ENCODE data around the gene PHRF1.

Gene PHRF1

DNA sequence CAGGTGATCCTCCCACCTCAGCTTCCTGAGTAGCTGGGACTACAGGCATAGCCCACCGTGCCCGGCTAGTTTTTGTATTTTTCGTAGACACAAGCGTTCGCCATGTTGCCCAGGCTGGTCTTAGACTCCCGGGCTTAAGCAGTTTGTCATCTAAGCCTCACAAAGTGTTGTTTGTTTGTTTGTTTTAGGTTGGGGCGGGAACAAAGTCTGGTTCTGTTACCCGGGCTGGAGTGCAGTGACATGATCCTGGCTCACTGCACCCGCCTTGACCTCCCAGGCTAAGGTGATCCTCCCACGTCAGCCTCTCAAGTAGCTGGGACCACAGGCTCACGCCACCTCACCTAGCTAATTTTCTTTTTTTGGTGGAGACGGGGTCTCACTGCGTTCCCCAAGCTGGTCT, 26.9 kb downstream of the PHRF1 start:
- DNase-seq: no peak

DNA sequence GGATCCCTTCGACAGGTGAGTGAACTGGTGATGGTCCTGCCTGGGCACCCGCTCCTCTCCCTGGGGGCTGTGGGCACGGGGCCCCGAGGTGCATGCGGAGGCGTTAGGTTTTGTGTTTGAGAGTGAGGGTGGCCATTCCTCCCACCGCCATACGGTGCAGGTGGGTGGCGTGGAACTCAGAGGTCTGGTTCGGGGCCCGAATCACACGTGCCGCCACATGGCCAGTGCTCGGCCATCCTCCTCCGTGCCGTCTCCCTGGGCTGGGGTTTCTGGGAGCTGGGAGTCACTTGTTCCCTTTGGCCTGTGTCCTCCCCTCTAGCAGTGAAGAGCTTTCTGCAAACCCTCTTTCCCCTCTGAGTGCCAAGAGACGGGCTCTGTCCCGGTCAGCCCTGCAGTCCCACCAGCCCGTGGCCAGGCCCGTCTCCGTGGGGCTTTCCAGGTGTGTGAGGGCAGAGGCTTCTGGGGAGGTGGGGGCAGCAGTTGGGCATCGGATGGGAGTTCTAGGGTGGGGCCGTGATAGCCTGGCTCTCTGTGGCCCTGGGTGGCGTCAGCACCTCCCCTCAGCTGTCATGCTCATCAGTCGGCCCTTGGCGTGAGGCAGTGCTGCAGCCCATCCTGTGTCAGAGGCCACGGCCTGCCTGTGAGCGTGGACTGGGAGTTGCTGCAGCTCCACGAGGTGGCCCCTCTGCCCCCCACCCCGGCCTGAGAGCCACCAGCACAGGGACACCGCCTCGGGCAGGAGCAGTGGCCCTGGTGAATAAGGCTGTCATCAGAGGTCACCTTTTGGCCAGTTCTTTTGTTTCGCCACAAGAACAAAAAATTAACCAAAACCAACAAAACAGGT, 29.2 kb downstream of the PHRF1 start:
- no peak for DNase-seq

DNA sequence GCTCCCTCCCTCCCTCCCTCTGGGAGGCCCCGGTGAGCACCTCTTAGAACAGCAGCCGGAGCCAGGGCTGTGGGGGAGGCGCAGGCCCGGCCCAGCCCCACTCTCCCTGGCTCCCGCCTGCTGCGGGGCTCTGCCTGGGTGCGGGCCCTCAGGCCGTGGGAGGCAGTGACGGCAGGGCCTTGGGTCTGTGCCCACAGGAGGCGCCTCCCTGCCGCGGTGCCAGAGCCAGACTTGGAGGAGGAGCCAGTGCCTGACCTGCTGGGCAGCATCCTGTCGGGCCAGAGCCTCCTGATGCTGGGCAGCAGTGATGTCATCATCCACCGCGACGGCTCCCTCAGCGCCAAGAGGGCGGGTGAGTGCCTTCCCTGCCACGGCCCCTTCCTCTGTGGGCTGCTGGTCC, 30.0 kb downstream of the PHRF1 start:
- DNase-seq: no peak

DNA sequence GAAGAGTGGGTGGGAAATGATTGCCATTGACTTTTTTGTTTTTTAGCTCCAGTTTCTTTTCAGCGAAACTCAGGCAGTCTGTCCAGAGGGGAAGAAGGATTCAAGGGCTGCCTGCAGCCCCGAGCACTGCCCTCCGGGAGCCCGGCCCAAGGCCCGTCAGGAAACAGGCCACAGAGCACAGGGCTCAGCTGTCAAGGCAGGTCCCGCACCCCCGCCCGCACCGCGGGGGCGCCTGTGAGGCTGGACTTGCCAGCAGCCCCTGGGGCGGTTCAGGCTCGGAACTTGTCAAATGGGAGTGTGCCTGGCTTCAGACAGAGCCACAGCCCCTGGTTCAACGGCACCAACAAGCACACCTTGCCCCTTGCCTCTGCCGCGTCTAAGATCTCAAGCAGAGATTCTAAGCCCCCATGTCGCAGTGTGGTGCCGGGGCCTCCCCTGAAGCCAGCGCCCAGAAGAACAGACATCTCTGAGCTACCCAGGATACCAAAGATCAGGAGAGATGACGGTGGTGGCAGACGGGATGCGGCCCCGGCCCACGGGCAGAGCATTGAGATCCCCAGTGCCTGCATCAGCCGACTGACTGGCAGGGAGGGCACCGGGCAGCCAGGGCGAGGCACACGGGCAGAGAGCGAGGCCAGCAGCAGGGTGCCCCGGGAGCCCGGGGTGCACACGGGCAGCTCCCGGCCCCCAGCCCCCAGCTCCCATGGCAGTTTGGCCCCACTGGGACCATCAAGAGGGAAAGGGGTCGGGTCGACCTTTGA, 30.9 kb downstream of the PHRF1 start:
- DNase-seq: no peak

DNA sequence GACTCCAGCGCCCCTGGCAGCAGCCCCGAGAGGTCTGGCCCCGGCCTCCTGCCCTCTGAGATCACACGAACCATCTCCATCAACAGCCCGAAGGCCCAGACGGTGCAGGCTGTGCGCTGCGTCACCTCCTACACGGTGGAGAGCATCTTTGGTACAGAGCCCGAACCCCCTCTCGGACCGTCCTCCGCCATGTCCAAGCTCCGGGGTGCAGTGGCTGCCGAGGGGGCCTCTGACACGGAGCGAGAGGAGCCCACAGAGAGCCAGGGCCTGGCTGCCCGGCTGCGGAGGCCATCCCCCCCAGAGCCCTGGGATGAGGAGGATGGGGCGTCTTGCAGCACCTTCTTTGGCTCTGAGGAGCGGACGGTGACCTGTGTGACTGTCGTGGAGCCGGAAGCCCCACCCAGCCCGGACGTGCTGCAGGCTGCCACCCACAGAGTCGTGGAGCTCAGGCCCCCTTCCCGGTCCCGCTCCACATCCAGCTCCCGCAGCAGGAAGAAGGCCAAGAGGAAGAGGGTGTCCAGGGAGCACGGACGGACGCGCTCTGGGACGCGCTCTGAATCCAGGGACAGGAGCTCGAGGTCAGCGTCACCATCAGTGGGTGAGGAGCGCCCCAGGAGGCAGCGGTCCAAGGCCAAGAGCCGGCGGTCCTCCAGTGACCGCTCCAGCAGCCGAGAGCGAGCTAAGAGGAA, 31.8 kb downstream of the PHRF1 start:
- no peak for DNase-seq

DNA sequence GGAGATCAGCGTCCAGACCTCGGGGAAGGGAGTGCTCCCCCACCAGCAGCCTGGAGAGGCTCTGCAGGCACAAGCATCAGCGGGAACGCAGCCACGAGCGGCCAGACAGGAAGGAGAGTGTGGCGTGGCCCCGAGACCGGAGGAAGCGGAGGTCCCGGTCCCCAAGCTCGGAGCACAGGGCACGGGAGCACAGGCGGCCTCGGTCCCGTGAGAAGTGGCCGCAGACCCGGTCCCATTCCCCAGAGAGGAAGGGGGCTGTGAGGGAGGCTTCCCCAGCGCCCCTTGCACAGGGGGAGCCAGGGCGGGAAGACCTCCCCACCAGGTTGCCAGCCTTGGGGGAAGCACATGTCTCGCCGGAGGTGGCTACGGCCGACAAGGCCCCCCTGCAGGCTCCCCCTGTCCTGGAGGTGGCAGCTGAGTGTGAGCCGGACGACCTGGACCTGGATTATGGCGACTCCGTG, 32.6 kb downstream of the PHRF1 start:
- DNase-seq: no peak

DNA sequence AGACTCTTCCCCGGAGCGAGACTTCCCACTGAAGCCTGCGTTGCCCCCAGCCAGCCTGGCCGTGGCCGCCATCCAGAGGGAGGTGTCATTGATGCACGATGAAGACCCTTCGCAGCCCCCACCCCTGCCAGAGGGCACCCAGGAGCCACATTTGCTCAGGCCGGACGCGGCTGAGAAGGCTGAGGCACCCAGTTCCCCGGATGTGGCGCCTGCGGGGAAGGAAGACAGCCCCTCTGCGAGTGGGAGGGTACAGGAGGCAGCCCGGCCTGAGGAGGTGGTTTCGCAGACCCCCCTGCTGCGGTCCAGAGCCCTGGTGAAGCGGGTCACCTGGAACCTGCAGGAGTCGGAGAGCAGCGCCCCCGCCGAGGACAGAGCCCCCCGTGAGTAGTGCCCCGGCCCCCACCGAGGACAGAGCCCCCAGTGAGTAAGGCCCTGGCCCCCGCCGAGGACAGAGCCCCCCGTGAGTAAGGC, 33.1 kb downstream of the PHRF1 start:
- DNase-seq: no peak

DNA sequence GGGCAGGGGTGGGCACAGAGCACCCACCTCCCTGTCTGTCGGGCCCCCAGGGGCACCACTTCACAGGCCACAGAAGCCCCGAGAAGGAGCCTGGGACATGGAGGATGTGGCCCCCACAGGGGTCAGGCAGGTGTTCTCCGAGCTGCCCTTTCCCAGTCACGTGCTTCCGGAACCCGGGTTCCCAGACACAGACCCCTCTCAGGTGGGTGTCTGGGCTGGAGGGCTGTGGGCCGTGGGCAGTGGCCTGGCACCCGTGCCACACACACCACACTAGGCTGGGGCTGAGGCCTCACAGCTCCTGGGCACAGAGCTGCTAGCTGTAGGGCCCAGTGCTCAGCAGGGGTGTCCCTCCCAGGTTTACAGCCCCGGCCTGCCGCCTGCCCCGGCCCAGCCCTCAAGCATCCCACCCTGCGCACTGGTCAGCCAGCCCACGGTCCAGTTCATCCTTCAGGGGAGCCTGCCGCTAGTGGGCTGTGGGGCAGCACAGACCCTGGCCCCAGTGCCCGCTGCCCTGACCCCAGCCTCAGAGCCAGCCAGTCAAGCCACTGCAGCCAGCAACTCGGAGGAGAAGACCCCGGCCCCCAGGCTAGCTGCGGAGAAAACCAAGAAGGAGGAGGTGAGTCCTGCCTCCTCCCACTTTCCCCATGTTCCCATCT, 34.0 kb downstream of the PHRF1 start:
- no peak for DNase-seq

DNA sequence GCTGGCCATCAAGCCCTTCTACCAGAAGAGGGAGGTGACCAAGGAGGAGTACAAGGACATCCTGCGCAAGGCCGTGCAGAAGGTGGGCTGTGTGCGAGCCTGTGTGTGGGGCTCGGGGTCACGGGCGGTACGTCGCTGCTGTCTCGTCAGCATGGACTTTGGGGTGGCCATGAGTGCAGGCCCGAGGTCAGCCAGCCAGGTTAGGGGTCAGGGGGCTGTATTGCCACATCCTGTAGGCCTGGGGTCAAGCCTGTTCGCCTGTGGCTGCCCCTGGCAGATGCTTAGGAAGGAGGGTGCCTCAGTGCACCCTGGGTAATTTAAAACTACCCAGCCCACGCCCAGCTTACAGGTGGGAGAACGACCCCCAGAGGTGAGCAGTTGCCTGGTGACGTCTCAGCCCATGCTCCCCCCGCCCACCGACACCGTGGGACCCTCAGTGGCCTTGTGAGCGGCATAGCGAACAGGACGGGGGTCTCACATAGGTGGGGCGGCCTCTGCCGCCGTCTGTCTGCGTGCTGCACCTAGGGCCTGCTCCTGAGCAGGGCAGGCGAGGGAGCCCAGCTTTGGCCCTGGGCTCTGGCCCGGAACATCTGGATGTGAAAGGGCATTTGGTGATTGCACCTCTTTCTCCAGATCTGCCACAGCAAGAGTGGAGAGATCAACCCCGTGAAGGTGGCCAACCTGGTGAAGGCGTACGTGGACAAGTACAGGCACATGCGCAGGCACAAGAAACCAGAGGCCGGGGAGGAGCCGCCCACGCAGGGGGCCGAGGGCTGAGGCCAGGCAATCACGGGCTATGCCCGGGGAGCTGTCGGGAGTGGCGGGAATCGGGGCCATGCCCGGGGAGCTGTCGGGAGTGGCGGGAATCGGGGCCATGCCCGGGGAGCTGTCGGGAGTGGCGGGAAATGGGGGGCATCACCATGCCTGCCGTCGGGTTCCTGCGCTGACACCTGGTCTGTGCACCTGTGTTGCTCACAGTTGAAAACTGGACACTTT, 35.0 kb downstream of the PHRF1 start:
- DNase-seq: no peak

DNA sequence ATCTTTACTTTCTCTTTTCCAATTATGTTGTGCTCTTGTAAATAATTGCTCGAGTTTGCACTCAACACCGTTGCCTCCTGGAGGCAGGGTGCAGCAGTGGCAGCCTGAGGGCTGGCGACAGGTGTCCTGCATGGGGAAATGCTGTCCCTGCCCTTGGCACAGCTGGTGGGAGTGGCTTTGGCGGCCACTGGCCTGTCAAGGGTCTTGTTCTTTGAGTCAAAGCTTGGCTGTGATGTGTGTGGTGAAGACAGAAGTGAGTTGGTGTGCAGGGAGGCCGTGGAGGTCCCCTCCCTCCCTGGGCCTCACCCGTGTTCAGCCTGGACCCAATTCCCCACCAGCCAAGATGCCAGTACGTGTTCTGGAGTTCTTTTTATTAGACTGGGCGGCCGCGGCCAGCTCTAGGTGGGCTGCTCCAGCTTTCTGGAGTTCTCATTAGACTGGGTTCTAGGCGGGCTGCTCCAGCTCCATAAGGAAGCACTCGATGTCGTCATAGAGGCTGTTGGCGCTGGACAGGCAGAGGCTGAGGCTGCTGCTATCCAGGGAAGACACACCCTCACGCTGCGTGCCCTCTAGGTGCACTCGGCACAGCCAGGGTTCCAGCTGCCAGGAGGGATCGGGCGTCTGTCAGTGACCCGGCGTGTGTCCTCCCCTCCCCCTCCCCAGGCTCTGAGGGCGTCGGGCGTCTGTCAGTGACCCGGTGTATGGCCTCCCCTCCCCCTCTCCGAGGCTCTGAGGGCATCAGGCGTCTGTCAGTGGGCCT, 36.1 kb downstream of the PHRF1 start:
- peak; percentile 38 for DNase-seq

DNA sequence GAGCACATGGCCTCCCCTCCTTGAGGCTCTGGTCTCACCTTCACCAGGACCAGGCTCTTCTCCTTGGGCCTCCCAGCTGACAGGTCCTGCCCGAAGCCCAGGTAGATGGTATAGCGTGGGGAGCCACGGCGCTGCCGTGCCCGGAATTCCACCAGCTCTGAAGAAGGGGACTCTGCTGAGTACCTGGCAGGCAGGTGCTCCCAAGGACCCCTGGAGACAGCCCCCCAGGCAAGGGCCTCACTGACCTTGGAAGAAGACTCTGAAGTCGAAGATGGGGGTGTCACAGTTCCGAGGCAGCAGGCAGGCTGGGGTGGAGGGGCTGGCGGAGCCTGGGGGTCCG, 36.7 kb downstream of the PHRF1 start:
- DNase-seq: no peak

DNA sequence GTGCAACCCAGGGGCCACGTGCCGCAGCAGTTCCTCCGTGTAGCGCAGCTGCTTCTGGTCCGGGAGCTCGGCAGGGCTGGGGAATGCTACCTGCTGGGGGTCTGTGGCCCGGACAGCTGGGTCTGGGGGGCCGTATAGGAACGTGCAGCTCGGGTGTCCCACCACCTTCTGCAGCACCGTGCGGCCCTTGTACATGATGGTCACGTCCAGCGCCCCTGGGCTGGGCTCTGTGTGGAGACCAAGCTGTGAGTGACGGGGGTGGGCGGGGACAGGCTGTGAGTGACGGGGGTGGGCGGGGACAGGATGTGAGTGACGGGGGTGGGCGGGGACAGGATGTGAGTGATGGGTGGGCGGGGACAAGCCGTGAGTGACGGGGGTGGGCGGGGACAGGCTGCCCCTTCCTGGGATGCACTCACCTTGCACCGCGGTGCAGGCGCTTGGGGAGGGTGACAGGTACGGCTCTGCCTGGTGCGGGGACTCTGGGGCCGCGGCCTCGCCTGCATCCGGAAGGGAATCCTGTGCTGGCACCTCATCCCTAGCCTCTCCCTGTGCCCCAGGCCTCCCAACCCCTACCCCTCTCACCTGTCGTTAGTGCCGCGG, 37.2 kb downstream of the PHRF1 start:
- peak; percentile 81 for DNase-seq

DNA sequence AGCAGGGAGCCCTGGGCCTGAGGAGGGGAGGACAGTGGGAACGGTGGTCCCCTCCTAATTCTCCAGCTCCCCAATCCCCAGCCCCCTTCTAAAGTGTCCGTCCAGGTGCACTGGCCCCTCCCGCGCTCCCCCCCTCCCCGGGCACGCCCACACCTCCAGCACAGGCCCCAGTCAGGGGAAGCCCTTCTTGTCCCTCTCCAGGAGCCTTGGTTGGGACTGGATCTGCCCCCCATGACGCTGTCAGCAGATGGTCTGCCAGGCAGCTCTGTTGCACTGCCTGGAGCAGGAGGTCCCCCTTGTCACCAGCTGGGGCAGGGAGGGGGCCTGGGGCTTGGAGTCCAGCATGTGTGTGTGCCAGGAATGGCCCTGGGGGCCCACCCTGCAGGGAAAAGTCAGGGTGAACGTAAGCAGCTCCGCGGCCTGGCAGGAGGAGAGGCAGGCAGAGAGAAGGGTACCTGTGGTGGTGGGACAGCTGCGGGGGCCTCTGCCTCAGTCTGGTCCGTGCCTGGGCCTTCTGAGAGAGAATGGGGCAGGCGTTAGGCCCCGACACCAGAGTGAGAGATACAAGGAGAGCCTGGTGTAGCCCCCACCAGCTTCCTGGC, 37.9 kb downstream of the PHRF1 start:
- no peak for DNase-seq

DNA sequence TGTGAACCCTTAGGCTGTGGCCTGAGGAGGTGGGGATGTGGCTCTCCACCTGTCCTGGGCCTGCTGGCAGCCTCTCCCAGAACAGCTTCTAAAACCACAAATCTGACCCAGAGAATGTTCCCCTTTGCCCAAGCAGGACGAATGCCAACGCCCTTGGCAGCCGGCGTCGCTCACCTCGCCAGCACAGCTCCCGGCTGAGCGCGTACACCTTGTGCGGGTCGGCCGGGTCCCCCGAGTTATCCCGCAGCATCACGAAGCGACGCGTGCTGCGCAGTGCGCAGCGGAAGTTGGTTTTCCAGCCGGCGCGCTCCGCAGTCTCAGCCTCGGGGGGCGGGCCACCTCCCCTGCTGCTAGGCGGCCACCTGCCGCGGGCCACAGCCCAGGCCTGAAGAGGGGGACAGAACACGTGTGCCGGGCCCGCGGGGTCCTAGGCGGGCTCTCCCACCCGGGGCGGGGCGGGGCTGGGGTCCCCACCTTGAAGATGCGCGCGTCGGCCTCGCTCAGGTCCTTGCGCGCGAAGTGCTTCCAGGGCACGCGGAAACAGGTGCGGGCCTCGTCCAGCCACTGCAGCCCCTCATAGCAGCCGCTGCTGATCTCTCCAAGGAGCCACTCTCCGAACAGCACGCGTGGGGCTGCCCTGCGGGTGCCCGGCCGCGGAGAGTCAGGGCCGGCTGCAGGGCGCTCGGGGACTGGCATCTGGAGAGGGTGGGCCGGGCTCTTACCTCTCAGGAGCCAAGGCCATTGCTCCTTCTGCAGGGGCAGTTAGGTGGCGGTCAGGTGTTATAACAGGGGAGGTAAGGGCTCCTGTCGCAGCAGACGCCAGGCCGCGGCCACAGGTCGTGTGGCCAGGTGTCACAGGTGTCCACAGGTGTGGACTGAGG, 38.6 kb downstream of the PHRF1 start:
- no peak for DNase-seq

DNA sequence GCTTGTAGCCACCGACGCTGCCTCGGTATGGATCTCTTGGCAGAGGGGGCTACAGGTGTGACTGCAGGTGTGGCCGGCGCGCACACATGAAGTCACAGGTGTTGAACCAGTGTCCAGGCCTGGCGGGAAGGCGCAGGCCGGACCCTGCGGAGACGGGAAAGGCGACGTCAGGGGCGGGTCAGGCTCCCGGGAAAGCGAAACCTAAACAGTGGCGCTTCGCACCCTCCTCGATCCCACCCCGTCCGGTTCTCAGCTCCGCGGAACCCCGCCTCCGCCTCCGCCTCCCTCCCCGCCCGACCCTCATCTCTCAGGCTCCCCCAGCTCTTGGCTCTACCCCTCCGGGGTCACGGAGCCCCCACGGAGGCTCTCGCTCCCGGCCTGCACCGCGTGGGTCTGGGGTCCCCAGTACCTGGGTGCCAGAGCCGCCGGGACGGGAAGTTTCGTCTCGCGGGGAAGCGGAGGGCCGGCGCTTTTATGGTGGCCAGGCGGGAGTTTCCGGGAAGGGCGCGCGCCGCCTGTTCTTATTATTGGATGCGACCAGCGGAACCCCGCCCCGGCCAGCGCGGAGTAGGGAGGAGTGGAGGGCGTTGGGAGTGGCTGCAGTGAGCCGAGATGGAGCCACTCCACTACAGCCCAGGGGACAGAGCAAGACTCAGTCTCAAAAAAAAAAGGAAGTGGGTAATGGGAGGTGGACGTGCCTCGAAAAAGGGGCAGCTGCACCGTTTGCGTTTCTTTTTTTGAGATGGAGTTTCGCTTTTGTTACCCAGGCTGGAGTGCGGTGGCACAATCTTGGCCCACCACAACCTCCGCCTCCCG, 39.4 kb downstream of the PHRF1 start, which contains the start of gene IRF7:
Gene IRF7 (minus strand): TSS at position 447 of the 816 bp plus-strand sequence. CDS start 586 bp downstream, outside the sequence.
- DNase-seq: peak; percentile 88

DNA sequence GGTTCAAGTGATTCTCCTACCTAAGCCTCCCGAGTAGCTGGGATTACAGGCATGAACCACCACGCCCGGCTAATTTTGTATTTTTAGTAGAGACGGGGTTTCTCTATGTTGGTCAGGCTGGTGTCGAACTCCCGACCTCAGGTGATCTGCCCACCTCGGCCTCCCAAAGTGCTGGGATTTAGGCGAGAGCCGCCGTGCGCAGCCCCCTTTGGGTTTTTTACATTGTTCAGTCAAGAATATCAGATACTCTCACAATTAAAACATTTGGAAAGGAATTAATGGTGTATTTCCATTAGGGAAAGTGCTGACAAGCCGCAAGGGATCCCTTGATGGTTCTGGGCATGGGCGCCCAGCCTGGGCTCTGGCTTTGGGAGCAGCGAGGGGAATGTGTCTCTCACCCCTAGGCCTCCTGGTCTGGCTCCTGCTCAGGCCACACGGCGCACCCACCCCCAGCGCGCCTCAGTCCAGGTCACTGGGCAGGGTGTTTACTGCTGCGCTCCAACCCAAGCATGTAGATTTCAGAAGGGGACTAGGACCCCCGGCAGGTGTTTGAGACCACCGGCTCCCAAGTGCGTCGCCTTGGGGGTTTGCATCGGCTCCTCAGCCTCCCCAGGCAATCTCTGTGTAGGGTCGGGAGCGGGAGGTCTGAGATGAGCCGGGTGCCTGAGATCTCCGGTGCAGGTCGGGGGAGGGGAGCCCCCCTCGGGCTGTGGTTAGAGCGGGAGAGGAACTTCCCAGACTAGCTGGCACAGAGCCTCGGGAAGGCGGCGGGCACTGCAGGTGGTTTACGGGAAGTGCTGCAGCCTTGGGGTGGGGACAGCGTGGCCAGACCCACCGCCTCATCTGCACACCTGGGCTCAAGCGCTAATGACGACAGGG, 40.3 kb downstream of the PHRF1 start:
- DNase-seq: no peak

Data from CD4-positive, alpha-beta T cell treated with Interleukin-17A for 1 hour (primary cell).